Ureter (tissue), 1 donor: Measurements from ENCODE around the gene GRIK3. TPM values are rescaled to one million over a fixed set of nuclear protein-coding genes. Genes with fewer than 3 reads are reported as not detected.
"Not testable (repeated sequence)": the region's sequence is repeated elsewhere in the genome, so short reads cannot be mapped to it uniquely, and the experiment has no call there.

Source experiments
- DNase-seq: peaks from one replicate; pipeline ENCODE4 v3.0.0-alpha.2; 2020; ENCODE audit warnings: low spot score
- total RNA-seq: library from RNA; stranded (reverse); gene quantifications from one replicate; pipeline ENCODE4 v1.2.4, GENCODE V29; 2023
- donor health status: DM: yes; HTN: yes; CAD: no.

Gene GRIK3
- 0.55 TPM for total RNA-seq

GRCh38 chr1:37034121-37035013 lies at the start of gene GRIK3:
Gene GRIK3 (minus strand): TSS chr1:37034515. CDS start chr1:37034108, 407 bp downstream.
- no peak for DNase-seq

GRCh38 chr1:37084013-37084412 lies 49.7 kb upstream of the GRIK3 start:
- DNase-seq, result no peak

DNA sequence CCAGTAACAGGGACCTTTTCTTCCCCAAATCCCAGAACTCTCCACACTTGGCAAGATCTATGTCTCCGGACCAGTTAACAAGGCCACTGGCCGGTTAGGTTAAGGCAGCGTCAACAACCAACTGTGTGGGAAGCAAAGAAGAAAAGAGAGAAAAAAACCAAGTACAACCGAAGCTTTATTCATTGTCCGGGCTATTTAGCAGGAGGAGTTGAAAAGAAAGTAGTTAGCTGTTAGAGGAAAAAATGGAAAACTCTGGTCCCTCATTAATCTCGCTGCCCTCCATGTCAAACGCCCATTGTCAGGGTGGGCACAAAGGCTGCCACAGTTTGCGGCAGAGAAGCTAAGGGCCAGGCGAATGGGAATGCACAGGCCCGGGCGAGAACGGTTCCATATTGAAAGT lies 49.3 kb upstream of the GRIK3 start:
- DNase-seq, result no peak

- not testable (repeated sequence) for DNase-seq
Measured at GRCh38 chr1:37080296-37080986, 46.1 kb upstream of the GRIK3 start.

- DNase-seq, result no peak
Measured at GRCh38 chr1:37078866-37079265, 44.6 kb upstream of the GRIK3 start.

DNA sequence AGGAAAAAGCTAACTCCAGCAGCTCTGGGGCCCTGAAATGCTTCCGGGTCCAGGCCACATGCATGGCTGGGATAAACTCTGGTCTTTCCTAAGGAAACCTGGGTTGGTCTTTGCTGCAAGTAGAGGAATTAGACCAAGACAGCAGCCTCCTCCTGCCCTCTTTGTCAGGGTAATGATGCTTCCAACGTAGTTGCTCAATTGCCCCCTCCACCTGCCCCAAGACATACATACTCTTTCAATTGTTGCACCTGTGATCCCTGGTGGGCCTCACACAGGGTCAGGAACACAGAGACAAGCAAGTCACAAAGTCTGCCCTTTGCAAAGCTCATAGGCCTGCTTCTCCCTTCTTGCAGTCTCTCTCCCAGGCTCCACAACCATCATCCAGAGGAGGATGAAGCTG lies 41.9 kb upstream of the GRIK3 start:
- no peak for DNase-seq

GRCh38 chr1:37073854-37074379 lies 39.6 kb upstream of the GRIK3 start:
- no peak for DNase-seq

- DNase-seq, result no peak
Measured at GRCh38 chr1:37073152-37073853, 39.0 kb upstream of the GRIK3 start.

DNA sequence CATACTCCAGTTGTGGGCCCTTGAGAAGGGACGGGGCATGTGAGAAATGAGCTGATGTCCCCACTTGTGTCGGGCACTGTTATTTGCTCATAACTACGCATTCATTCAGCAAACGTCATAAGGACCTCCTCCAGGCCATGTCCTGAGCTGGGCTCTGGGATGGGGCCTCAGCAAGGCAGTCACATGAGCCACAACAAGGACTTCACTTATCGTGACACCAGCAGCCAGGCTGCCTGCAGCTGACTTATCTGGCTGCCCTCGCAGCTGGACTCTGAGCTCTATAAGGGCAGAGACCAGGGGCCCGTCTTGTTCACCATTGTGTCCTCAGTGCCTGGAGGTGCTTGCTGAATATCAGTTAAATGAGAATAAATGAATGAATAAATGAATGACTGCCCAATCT lies 37.5 kb upstream of the GRIK3 start:
- DNase-seq, result no peak

GRCh38 chr1:37070126-37070525 lies 35.8 kb upstream of the GRIK3 start:
- DNase-seq, result no peak

DNA sequence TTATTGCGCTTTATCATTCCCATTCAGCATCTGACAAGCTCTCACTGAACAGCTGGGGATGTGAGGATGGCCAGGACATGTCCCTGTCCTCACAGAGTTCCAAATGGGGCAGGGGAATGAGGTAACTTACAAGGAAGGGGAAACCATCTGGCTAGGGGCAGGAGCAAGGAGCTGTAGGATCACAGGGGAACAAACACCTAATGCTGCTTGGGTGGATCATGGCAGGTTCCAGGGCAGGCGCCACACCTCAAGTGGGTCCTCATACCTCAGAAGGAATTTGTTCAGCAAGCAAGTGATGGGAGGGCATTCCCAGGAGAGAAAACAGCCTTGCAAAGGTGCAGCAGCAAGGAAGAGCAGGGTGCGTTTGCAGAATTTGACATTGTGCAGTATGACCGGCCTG lies 35.1 kb upstream of the GRIK3 start:
- no peak for DNase-seq

GRCh38 chr1:37068897-37069296 lies 34.6 kb upstream of the GRIK3 start:
- no peak for DNase-seq

DNA sequence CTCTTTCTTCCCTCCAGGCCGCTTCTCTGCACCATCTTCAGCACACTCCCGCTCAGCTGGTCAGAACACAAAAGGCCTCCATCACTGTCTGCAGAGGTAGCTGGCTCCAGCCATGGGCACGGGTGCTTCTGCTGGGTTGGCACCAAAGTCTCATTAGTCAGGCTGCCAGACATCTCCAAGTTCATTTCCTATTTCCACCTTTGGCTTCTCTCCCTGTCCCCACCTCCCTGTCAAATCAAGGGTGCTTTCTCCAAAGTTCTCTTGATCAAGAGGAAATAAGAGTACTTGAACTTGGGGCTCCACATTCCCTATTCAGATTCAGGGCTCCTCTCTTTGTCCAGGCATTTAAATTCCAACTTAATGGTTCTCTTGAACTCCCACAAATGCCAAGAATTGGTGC lies 33.9 kb upstream of the GRIK3 start:
- no peak for DNase-seq

- DNase-seq, result no peak
Measured at GRCh38 chr1:37064039-37064438, 29.7 kb upstream of the GRIK3 start.

GRCh38 chr1:37059346-37059745 lies 25.0 kb upstream of the GRIK3 start:
- no peak for DNase-seq

- no peak for DNase-seq
Measured at GRCh38 chr1:37058424-37058988, 24.2 kb upstream of the GRIK3 start.

GRCh38 chr1:37056325-37056724 lies 22.0 kb upstream of the GRIK3 start:
- no peak for DNase-seq

DNA sequence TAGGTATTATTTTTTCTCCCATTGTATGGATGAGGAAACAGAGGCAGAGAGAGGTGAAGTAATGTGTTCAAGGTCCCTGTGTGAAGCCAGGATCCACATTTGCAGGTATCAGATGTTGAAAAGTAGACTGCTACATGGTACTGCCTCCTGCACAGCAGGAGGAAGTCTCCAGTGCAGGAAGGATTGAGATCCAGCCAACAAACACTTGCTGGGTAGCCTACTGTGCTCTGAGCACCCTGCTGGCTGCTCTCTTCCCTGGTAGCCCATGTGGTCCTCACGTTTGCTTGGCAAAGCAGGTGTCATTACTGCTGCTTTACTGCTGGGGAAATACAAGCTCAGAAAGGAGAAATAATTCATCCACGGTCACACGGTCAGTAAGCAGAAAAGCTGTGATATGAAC lies 21.3 kb upstream of the GRIK3 start:
- no peak for DNase-seq

GRCh38 chr1:37053173-37053572 lies 18.9 kb upstream of the GRIK3 start:
- DNase-seq, result no peak

- DNase-seq, result no peak
Measured at GRCh38 chr1:37052120-37052519, 17.8 kb upstream of the GRIK3 start.

DNA sequence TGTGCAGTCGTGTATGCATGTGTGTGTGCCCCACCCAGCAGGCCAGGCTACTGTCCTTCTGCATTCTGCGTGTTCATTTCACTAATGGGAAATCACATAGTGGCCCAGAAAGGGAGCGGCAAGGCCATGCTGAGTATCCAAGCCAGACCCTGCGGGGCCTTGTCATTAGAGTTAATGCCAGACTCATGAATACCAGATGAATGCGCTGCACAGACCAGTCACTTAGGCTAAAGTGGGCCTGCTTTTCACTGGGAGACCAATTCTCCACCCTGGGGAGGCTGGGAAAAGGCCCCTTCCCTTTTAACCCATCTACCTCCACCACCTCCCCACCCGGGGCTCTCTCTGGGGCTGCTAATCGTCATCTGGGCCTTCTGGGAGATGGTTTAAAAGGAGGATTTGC lies 17.0 kb upstream of the GRIK3 start:
- no peak for DNase-seq

- DNase-seq, result no peak
Measured at GRCh38 chr1:37047542-37047941, 13.2 kb upstream of the GRIK3 start.
